PFSK-1 (cell line): ENCODE results near the gene MARK1.

ENCODE experiments used
- FOXP2 ChIP-seq: optimal IDR thresholded peaks from 2 replicates; pipeline ENCODE3; 2011; ENCODE audit warnings: borderline replicate concordance, control low read depth, inconsistent platforms; ENCODE audit not compliant: insufficient read depth; ENCODE audit errors: extremely low read length, extremely low read depth
- POLR2AphosphoS5 ChIP-seq: IDR thresholded peaks from 2 replicates; pipeline ENCODE4 v1.6.1; 2012; ENCODE audit warnings: low read depth, mild to moderate bottlenecking, control low read depth, low read length, moderate library complexity
- REST ChIP-seq, 2 experiments: IDR thresholded peaks; 2 replicates each; pipeline versions ENCODE4 v1.6.1 to v1.8.0; 2011 to 2012; ENCODE audit warnings: low read depth in 2 of 2, low read length in 2 of 2, control low read depth in 1 of 2, inconsistent platforms in 1 of 2, mild to moderate bottlenecking in 1 of 2, moderate library complexity in 1 of 2; ENCODE audit not compliant: insufficient read depth in 1 of 2
- SIN3A ChIP-seq: IDR thresholded peaks from 2 replicates; pipeline ENCODE4 v1.6.1; 2012; ENCODE audit warnings: mild to moderate bottlenecking, low read length, moderate library complexity, borderline replicate concordance; ENCODE audit not compliant: insufficient read depth
- TAF1 ChIP-seq: IDR thresholded peaks from 2 replicates; pipeline ENCODE4 v1.6.1; 2012; ENCODE audit warnings: low read length, control low read depth, borderline replicate concordance; ENCODE audit not compliant: insufficient read depth

The MARK1 gene

GRCh38 chr1:220700556-220701179 is 172.7 kb downstream of the MARK1 start:
- TF ChIP-seq POLR2AphosphoS5 (no peak), FOXP2 (no peak), REST (IDR thresholded peaks at IDR 0.05; ENCODE audit: insufficient read depth in 1 of 2, low read depth in 2 of 2, low read length in 2 of 2) (no peak), SIN3A (no peak), TAF1 (no peak)

- TF ChIP-seq SIN3A, result no peak
- no peak for TF ChIP-seq FOXP2
- no peak for TF ChIP-seq POLR2AphosphoS5
- no peak for TF ChIP-seq TAF1
- TF ChIP-seq REST (IDR thresholded peaks at IDR 0.05; ENCODE audit: insufficient read depth in 1 of 2, low read depth in 2 of 2, low read length in 2 of 2), result no peak
Observed at GRCh38 chr1:220701974-220702373, 174.0 kb downstream of the MARK1 start.

- TF ChIP-seq REST (IDR thresholded peaks at IDR 0.05; ENCODE audit: insufficient read depth in 1 of 2, low read depth in 2 of 2, low read length in 2 of 2) (no peak), FOXP2 (no peak), SIN3A (no peak), POLR2AphosphoS5 (no peak), TAF1 (no peak)
Observed at GRCh38 chr1:220702733-220703270, 174.9 kb downstream of the MARK1 start.

GRCh38 chr1:220703305-220703704 is 175.4 kb downstream of the MARK1 start:
- TF ChIP-seq SIN3A (no peak), FOXP2 (no peak), REST (IDR thresholded peaks at IDR 0.05; ENCODE audit: insufficient read depth in 1 of 2, low read depth in 2 of 2, low read length in 2 of 2) (no peak), POLR2AphosphoS5 (no peak), TAF1 (no peak)

GRCh38 chr1:220705782-220706181 is 177.8 kb downstream of the MARK1 start:
- TF ChIP-seq TAF1, result no peak
- no peak for TF ChIP-seq FOXP2
- no peak for TF ChIP-seq REST (IDR thresholded peaks at IDR 0.05; ENCODE audit: insufficient read depth in 1 of 2, low read depth in 2 of 2, low read length in 2 of 2)
- TF ChIP-seq SIN3A, result no peak
- TF ChIP-seq POLR2AphosphoS5, result no peak
